HEK293 (cell line): ENCODE data around the gene EDARADD.
A peak's percentile ranks its signal among the peaks of the same experiment; 100 is the strongest.

ENCODE experiments used
- GLI4 ChIP-seq: fragments of 450-650 bp; formaldehyde crosslinking; IDR thresholded peaks from 2 replicates; pipeline ENCODE4 v1.5.1; 2016; ENCODE audit warnings: missing biosample characterization, missing genetic modification characterization
- GLIS2 ChIP-seq: fragments of 450-650 bp; formaldehyde crosslinking; IDR thresholded peaks from 2 replicates; pipeline ENCODE4 v1.5.1; 2016; ENCODE audit warnings: missing biosample characterization, missing genetic modification characterization
- HOXC10 ChIP-seq: sonication (generic); formaldehyde crosslinking; IDR thresholded peaks from 2 replicates; pipeline ENCODE4 v1.8.1; 2023; ENCODE audit warnings: mild to moderate bottlenecking, missing genetic modification reagents
- KLF1 ChIP-seq: fragments of 450-650 bp; formaldehyde crosslinking; IDR thresholded peaks from 2 replicates; pipeline ENCODE4 v1.5.1; 2016; ENCODE audit warnings: missing biosample characterization, missing genetic modification characterization
- KLF7 ChIP-seq: fragments of 450-650 bp; formaldehyde crosslinking; IDR thresholded peaks from 2 replicates; pipeline ENCODE4 v1.5.1; 2016; ENCODE audit warnings: missing biosample characterization, missing genetic modification characterization, borderline replicate concordance
- SP2 ChIP-seq: fragments of 450-650 bp; formaldehyde crosslinking; IDR thresholded peaks from 2 replicates; pipeline ENCODE4 v1.5.1; 2016; ENCODE audit warnings: missing biosample characterization, missing genetic modification characterization
- SP7 ChIP-seq: fragments of 450-650 bp; formaldehyde crosslinking; IDR thresholded peaks from 2 replicates; pipeline ENCODE4 v1.5.1; 2016; ENCODE audit warnings: missing biosample characterization, missing genetic modification characterization
- ZBTB21 ChIP-seq: fragments of 450-650 bp; formaldehyde crosslinking; IDR thresholded peaks from 2 replicates; pipeline ENCODE4 v1.5.1; 2017; ENCODE audit warnings: missing biosample characterization, missing genetic modification characterization
- ZNF202 ChIP-seq: fragments of 450-650 bp; formaldehyde crosslinking; IDR thresholded peaks from 2 replicates; pipeline ENCODE4 v1.5.1; 2016; ENCODE audit warnings: missing biosample characterization, missing genetic modification characterization, borderline replicate concordance
- ZNF239 ChIP-seq: fragments of 450-650 bp; formaldehyde crosslinking; IDR thresholded peaks from 2 replicates; pipeline ENCODE4 v1.5.1; 2016; ENCODE audit warnings: missing biosample characterization, missing genetic modification characterization
- ZNF350 ChIP-seq: fragments of 450-650 bp; formaldehyde crosslinking; IDR thresholded peaks from 2 replicates; pipeline ENCODE4 v1.5.0; 2017; ENCODE audit warnings: missing biosample characterization, mild to moderate bottlenecking, missing genetic modification characterization
- ZNF561 ChIP-seq: fragments of 450-650 bp; IDR thresholded peaks from 2 replicates; pipeline ENCODE4 v1.5.1; 2018; ENCODE audit warnings: missing biosample characterization, missing genetic modification characterization, borderline replicate concordance
- ZNF624 ChIP-seq: fragments of 450-650 bp; formaldehyde crosslinking; IDR thresholded peaks from 2 replicates; pipeline ENCODE4 v1.5.1; 2017; ENCODE audit warnings: missing biosample characterization, missing genetic modification characterization
- ZNF626 ChIP-seq: fragments of 450-650 bp; sonication (Bioruptor Pico); formaldehyde crosslinking; IDR thresholded peaks from 2 replicates; pipeline ENCODE4 v1.5.1; 2018; ENCODE audit warnings: missing biosample characterization, missing genetic modification characterization, inconsistent platforms
- ZNF664 ChIP-seq: fragments of 450-650 bp; formaldehyde crosslinking; IDR thresholded peaks from 2 replicates; pipeline ENCODE4 v1.5.1; 2016; ENCODE audit warnings: missing biosample characterization, missing genetic modification characterization
- ZNF701 ChIP-seq: fragments of 450-650 bp; formaldehyde crosslinking; IDR thresholded peaks from 2 replicates; pipeline ENCODE4 v1.5.1; 2016; ENCODE audit warnings: missing biosample characterization, missing genetic modification characterization
- ZSCAN16 ChIP-seq: fragments of 450-650 bp; formaldehyde crosslinking; IDR thresholded peaks from 2 replicates; pipeline ENCODE4 v1.5.1; 2016; ENCODE audit warnings: missing biosample characterization, missing genetic modification characterization
- ZXDB ChIP-seq: fragments of 450-650 bp; formaldehyde crosslinking; IDR thresholded peaks from 2 replicates; pipeline ENCODE4 v1.5.1; 2016; ENCODE audit warnings: missing biosample characterization, missing genetic modification characterization
- TF ChIP-seq, protein P1 (sequence below): fragments of 450-650 bp; formaldehyde crosslinking; IDR thresholded peaks from 2 replicates; pipeline ENCODE4 v1.5.1; 2016; ENCODE audit warnings: missing biosample characterization, missing genetic modification characterization
- TF ChIP-seq, protein P2 (sequence below): fragments of 450-650 bp; formaldehyde crosslinking; IDR thresholded peaks from 2 replicates; pipeline ENCODE4 v1.5.1; 2017; ENCODE audit warnings: missing biosample characterization, missing genetic modification characterization
- TF ChIP-seq, protein P3 (sequence below): fragments of 450-650 bp; formaldehyde crosslinking; IDR thresholded peaks from 2 replicates; pipeline ENCODE4 v1.5.1; 2017; ENCODE audit warnings: missing biosample characterization, missing genetic modification characterization
- TF ChIP-seq, protein P4 (sequence below): fragments of 450-650 bp; formaldehyde crosslinking; IDR thresholded peaks from 2 replicates; pipeline ENCODE4 v1.5.1; 2016; ENCODE audit warnings: missing biosample characterization, missing genetic modification characterization, borderline replicate concordance
- TF ChIP-seq, protein P5 (sequence below): fragments of 450-650 bp; formaldehyde crosslinking; IDR thresholded peaks from 2 replicates; pipeline ENCODE4 v1.5.1; 2016; ENCODE audit warnings: missing biosample characterization, missing genetic modification characterization
- TF ChIP-seq, protein P6 (sequence below): fragments of 450-650 bp; formaldehyde crosslinking; IDR thresholded peaks from 2 replicates; pipeline ENCODE4 v1.5.1; 2016; ENCODE audit warnings: missing biosample characterization, missing genetic modification characterization, borderline replicate concordance

The EDARADD gene

DNA sequence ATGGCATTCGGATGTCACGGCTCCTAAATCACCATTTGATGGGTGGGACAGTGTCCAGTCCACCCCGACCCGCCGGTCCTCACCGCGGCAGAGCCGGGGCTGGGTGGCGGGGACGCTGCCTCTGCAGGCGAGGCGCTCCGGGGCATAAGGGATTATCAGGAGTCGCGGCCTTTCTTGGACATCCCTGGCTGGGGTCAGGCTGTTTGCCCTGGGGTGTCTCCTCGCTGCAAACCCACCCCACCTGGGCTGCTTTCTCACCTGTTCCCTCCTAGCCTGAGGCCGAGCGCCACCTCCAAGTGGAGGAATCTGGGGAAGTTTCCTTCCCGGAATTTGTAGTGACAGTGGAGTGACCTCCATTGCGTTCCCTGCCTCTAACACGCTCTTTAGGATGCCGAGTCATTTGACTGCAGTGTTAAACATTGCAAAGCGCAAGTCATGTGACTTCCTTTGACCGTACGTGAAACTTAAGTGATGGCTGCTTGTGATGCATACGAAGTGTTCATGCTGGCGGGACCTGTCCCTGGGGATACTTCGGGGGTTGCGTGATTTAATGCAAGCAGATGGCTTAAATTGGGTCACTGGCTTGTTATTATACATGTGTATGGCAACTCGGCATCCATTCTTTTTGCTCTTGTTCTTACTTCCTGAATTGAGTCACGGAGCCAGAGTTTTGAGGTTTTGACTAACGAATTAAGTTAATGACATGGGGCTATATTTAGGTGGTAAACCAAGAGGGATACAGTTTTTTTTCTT lies 130.2 kb downstream of the EDARADD start (continued):
- TF ChIP-seq, protein P1, sequence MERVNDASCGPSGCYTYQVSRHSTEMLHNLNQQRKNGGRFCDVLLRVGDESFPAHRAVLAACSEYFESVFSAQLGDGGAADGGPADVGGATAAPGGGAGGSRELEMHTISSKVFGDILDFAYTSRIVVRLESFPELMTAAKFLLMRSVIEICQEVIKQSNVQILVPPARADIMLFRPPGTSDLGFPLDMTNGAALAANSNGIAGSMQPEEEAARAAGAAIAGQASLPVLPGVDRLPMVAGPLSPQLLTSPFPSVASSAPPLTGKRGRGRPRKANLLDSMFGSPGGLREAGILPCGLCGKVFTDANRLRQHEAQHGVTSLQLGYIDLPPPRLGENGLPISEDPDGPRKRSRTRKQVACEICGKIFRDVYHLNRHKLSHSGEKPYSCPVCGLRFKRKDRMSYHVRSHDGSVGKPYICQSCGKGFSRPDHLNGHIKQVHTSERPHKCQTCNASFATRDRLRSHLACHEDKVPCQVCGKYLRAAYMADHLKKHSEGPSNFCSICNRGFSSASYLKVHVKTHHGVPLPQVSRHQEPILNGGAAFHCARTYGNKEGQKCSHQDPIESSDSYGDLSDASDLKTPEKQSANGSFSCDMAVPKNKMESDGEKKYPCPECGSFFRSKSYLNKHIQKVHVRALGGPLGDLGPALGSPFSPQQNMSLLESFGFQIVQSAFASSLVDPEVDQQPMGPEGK = peak; percentile 71
- TF ChIP-seq KLF1 (tag by site-specific recombination) (no peak), ZNF561 (tag by site-specific recombination) (peak; percentile 76), ZSCAN16 (tag by site-specific recombination) (0 out of 2 replicates have a peak, but pooled peaks have one; percentile 10), ZNF202 (tag by site-specific recombination) (no peak), ZNF350 (tag by site-specific recombination) (no peak), HOXC10 (CRISPR knock-in tag) (no peak), ZBTB21 (tag by site-specific recombination) (peak; percentile 62), SP7 (tag by site-specific recombination) (peak; percentile 81), ZNF626 (tag by site-specific recombination) (no peak), ZNF239 (tag by site-specific recombination) (no peak), GLIS2 (tag by site-specific recombination) (no peak), GLI4 (tag by site-specific recombination) (peak; percentile 3; the same call in 1 of the 2 replicates), ZNF701 (tag by site-specific recombination) (no peak), SP2 (tag by site-specific recombination) (peak; percentile 24; the same call in 1 of the 2 replicates), ZXDB (tag by site-specific recombination) (peak; percentile 45), ZNF624 (tag by site-specific recombination) (0 out of 2 replicates have a peak, but pooled peaks have one; percentile 3), KLF7 (tag by site-specific recombination) (no peak), ZNF664 (tag by site-specific recombination) (peak; percentile 23; the same call in 1 of the 2 replicates)
- TF ChIP-seq, protein P2, sequence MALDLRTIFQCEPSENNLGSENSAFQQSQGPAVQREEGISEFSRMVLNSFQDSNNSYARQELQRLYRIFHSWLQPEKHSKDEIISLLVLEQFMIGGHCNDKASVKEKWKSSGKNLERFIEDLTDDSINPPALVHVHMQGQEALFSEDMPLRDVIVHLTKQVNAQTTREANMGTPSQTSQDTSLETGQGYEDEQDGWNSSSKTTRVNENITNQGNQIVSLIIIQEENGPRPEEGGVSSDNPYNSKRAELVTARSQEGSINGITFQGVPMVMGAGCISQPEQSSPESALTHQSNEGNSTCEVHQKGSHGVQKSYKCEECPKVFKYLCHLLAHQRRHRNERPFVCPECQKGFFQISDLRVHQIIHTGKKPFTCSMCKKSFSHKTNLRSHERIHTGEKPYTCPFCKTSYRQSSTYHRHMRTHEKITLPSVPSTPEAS (tag by site-specific recombination) = no peak
- TF ChIP-seq, protein P3, sequence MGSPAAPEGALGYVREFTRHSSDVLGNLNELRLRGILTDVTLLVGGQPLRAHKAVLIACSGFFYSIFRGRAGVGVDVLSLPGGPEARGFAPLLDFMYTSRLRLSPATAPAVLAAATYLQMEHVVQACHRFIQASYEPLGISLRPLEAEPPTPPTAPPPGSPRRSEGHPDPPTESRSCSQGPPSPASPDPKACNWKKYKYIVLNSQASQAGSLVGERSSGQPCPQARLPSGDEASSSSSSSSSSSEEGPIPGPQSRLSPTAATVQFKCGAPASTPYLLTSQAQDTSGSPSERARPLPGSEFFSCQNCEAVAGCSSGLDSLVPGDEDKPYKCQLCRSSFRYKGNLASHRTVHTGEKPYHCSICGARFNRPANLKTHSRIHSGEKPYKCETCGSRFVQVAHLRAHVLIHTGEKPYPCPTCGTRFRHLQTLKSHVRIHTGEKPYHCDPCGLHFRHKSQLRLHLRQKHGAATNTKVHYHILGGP (tag by site-specific recombination) = no peak
- TF ChIP-seq, protein P4, sequence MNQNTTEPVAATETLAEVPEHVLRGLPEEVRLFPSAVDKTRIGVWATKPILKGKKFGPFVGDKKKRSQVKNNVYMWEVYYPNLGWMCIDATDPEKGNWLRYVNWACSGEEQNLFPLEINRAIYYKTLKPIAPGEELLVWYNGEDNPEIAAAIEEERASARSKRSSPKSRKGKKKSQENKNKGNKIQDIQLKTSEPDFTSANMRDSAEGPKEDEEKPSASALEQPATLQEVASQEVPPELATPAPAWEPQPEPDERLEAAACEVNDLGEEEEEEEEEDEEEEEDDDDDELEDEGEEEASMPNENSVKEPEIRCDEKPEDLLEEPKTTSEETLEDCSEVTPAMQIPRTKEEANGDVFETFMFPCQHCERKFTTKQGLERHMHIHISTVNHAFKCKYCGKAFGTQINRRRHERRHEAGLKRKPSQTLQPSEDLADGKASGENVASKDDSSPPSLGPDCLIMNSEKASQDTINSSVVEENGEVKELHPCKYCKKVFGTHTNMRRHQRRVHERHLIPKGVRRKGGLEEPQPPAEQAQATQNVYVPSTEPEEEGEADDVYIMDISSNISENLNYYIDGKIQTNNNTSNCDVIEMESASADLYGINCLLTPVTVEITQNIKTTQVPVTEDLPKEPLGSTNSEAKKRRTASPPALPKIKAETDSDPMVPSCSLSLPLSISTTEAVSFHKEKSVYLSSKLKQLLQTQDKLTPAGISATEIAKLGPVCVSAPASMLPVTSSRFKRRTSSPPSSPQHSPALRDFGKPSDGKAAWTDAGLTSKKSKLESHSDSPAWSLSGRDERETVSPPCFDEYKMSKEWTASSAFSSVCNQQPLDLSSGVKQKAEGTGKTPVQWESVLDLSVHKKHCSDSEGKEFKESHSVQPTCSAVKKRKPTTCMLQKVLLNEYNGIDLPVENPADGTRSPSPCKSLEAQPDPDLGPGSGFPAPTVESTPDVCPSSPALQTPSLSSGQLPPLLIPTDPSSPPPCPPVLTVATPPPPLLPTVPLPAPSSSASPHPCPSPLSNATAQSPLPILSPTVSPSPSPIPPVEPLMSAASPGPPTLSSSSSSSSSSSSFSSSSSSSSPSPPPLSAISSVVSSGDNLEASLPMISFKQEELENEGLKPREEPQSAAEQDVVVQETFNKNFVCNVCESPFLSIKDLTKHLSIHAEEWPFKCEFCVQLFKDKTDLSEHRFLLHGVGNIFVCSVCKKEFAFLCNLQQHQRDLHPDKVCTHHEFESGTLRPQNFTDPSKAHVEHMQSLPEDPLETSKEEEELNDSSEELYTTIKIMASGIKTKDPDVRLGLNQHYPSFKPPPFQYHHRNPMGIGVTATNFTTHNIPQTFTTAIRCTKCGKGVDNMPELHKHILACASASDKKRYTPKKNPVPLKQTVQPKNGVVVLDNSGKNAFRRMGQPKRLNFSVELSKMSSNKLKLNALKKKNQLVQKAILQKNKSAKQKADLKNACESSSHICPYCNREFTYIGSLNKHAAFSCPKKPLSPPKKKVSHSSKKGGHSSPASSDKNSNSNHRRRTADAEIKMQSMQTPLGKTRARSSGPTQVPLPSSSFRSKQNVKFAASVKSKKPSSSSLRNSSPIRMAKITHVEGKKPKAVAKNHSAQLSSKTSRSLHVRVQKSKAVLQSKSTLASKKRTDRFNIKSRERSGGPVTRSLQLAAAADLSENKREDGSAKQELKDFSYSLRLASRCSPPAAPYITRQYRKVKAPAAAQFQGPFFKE (tag by site-specific recombination) = no peak
- TF ChIP-seq, protein P5, sequence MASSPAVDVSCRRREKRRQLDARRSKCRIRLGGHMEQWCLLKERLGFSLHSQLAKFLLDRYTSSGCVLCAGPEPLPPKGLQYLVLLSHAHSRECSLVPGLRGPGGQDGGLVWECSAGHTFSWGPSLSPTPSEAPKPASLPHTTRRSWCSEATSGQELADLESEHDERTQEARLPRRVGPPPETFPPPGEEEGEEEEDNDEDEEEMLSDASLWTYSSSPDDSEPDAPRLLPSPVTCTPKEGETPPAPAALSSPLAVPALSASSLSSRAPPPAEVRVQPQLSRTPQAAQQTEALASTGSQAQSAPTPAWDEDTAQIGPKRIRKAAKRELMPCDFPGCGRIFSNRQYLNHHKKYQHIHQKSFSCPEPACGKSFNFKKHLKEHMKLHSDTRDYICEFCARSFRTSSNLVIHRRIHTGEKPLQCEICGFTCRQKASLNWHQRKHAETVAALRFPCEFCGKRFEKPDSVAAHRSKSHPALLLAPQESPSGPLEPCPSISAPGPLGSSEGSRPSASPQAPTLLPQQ (tag by site-specific recombination) = no peak; the same call in none of the 2 replicates
- TF ChIP-seq, protein P6, sequence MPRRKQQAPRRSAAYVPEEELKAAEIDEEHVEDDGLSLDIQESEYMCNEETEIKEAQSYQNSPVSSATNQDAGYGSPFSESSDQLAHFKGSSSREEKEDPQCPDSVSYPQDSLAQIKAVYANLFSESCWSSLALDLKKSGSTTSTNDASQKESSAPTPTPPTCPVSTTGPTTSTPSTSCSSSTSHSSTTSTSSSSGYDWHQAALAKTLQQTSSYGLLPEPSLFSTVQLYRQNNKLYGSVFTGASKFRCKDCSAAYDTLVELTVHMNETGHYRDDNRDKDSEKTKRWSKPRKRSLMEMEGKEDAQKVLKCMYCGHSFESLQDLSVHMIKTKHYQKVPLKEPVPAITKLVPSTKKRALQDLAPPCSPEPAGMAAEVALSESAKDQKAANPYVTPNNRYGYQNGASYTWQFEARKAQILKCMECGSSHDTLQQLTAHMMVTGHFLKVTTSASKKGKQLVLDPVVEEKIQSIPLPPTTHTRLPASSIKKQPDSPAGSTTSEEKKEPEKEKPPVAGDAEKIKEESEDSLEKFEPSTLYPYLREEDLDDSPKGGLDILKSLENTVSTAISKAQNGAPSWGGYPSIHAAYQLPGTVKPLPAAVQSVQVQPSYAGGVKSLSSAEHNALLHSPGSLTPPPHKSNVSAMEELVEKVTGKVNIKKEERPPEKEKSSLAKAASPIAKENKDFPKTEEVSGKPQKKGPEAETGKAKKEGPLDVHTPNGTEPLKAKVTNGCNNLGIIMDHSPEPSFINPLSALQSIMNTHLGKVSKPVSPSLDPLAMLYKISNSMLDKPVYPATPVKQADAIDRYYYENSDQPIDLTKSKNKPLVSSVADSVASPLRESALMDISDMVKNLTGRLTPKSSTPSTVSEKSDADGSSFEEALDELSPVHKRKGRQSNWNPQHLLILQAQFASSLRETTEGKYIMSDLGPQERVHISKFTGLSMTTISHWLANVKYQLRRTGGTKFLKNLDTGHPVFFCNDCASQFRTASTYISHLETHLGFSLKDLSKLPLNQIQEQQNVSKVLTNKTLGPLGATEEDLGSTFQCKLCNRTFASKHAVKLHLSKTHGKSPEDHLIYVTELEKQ (tag by site-specific recombination) = peak; percentile 68
